Osteoblast (primary cell): ENCODE data around the gene ADK. TPM values are rescaled to one million over a fixed set of nuclear protein-coding genes. Genes with fewer than 3 reads are reported as not detected.

Source experiments
- DNase-seq: peaks from one replicate; pipeline ENCODE4 v3.0.0; 2011; ENCODE audit warnings: low spot score, mixed read lengths; ENCODE audit not compliant: insufficient read length; ENCODE audit errors: missing footprints
- H2AFZ ChIP-seq: 2 replicates; pipeline ENCODE4 v1.6.0; 2011; ENCODE audit warnings: mild to moderate bottlenecking, low read length
- H3K27ac ChIP-seq: 2 replicates; pipeline ENCODE4 v1.5.1; 2011; ENCODE audit warnings: mild to moderate bottlenecking, low read depth, low read length, moderate library complexity
- H3K27me3 ChIP-seq: 2 replicates; pipeline ENCODE4 v1.6.0; 2012; ENCODE audit warnings: mild to moderate bottlenecking, control low read depth, inconsistent platforms, low read length, moderate library complexity; ENCODE audit not compliant: insufficient read depth
- H3K36me3 ChIP-seq: 2 replicates; pipeline ENCODE4 v1.5.1; 2011; ENCODE audit warnings: mild to moderate bottlenecking, low read length, control low read depth, moderate library complexity; ENCODE audit not compliant: insufficient read depth
- H3K4me1 ChIP-seq: 2 replicates; pipeline ENCODE4 v1.5.1; 2011; ENCODE audit warnings: mild to moderate bottlenecking, low read length, control low read depth, moderate library complexity; ENCODE audit not compliant: insufficient read depth
- H3K4me2 ChIP-seq: 2 replicates; pipeline ENCODE4 v1.6.0; 2011; ENCODE audit warnings: mild to moderate bottlenecking, low read length; ENCODE audit not compliant: insufficient read depth
- H3K4me3 ChIP-seq: fragments of 200-600 bp; sonication (generic); 3 replicates; pipeline ENCODE4 v1.5.1; 2012; ENCODE audit warnings: mild to moderate bottlenecking, low read length, inconsistent platforms; ENCODE audit not compliant: insufficient read depth
- H3K79me2 ChIP-seq: 2 replicates; pipeline ENCODE4 v1.6.0; 2012; ENCODE audit warnings: mild to moderate bottlenecking, low read length, control low read depth, inconsistent platforms; ENCODE audit not compliant: insufficient read depth
- H3K9me3 ChIP-seq: 2 replicates; pipeline ENCODE4 v1.5.1; 2011; ENCODE audit warnings: low read depth, low read length, control low read depth
- H4K20me1 ChIP-seq: 2 replicates; pipeline ENCODE4 v1.6.0; 2012; ENCODE audit warnings: mild to moderate bottlenecking, low read length, control low read depth; ENCODE audit not compliant: insufficient read depth
- total RNA-seq: library from RNA; depleted of rRNA; stranded (reverse); fragments of >200 nt; gene quantifications from 2 replicates; pipeline ENCODE4 v1.2.3, GENCODE V29; 2012
- TF ChIP-seq, protein P1 (sequence below): IDR thresholded peaks from 2 replicates; pipeline ENCODE4 v1.5.1; 2011; ENCODE audit warnings: mild to moderate bottlenecking, low read depth, low read length, moderate library complexity; ENCODE audit errors: extremely low read depth

ADK gene
- total RNA-seq, 1 donor = 34.0 TPM

DNA sequence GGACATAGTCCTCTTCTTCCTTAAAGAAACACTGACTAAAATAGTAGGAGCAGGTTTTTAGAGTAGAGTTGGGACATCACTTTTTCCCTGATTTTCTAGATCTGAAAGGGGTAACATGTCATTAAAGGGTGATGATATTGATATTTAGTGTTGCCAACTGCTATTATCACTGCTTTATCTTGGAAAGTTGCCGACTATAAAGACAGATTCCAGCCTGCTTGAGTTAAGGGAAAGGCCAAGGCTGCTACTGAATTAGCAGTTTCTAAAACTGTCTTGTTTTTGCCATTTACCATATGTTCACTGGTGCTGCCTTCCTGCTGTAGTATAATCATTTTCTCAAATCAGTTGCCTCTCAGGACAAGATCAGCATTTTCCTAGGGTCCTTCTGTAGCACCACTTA is 30.1 kb upstream of the ADK start:
- TF ChIP-seq, protein P1, sequence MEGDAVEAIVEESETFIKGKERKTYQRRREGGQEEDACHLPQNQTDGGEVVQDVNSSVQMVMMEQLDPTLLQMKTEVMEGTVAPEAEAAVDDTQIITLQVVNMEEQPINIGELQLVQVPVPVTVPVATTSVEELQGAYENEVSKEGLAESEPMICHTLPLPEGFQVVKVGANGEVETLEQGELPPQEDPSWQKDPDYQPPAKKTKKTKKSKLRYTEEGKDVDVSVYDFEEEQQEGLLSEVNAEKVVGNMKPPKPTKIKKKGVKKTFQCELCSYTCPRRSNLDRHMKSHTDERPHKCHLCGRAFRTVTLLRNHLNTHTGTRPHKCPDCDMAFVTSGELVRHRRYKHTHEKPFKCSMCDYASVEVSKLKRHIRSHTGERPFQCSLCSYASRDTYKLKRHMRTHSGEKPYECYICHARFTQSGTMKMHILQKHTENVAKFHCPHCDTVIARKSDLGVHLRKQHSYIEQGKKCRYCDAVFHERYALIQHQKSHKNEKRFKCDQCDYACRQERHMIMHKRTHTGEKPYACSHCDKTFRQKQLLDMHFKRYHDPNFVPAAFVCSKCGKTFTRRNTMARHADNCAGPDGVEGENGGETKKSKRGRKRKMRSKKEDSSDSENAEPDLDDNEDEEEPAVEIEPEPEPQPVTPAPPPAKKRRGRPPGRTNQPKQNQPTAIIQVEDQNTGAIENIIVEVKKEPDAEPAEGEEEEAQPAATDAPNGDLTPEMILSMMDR = no peak
- H3K27me3 ChIP-seq = no peaks in the 10 kb centered on the region
- DNase-seq = no peak
- peaks cover 5% of the 10 kb centered on the region for H3K79me2 ChIP-seq
- no peak overlapping the region for H3K4me3 ChIP-seq
- peaks cover 8% of the 10 kb centered on the region for H3K4me1 ChIP-seq
- H3K4me2 ChIP-seq = no peak overlapping the region
- H2AFZ ChIP-seq = no peak overlapping the region
- peaks cover 13% of the 10 kb centered on the region for H4K20me1 ChIP-seq
- H3K27ac ChIP-seq = no peak overlapping the region
- H3K9me3 ChIP-seq = no peaks in the 10 kb centered on the region
- peaks cover 85% of the 10 kb centered on the region for H3K36me3 ChIP-seq

DNA sequence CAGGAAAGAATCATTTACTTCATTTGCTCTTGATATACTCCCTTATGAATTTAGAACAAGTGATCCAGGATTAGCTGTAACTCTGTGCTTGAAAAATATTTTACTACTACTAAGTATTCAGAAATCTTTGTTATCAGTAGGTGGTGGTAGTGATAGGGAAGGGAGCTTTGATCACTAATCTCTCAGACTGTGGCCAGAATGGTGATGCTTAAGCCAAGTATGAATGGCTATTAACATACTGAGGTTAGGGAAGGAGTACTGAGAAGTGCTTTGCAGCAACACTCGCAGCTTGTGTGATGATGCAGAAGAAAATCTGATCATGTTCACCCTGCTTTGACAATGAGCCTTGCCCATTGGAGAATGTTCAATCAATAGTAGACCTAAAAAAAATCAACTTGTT is 29.7 kb upstream of the ADK start:
- no peak for DNase-seq
- TF ChIP-seq, protein P1 = no peak
- no peak overlapping the region for H3K27ac ChIP-seq
- peaks cover 8% of the 10 kb centered on the region for H3K4me1 ChIP-seq
- H3K36me3 ChIP-seq = peaks cover 85% of the 10 kb centered on the region
- no peaks in the 10 kb centered on the region for H3K27me3 ChIP-seq
- H3K9me3 ChIP-seq = no peaks in the 10 kb centered on the region
- no peak overlapping the region for H3K4me2 ChIP-seq
- peaks cover 2% of the 10 kb centered on the region for H3K79me2 ChIP-seq
- peaks cover 13% of the 10 kb centered on the region for H4K20me1 ChIP-seq
- no peak overlapping the region for H3K4me3 ChIP-seq
- H2AFZ ChIP-seq = no peak overlapping the region

DNA sequence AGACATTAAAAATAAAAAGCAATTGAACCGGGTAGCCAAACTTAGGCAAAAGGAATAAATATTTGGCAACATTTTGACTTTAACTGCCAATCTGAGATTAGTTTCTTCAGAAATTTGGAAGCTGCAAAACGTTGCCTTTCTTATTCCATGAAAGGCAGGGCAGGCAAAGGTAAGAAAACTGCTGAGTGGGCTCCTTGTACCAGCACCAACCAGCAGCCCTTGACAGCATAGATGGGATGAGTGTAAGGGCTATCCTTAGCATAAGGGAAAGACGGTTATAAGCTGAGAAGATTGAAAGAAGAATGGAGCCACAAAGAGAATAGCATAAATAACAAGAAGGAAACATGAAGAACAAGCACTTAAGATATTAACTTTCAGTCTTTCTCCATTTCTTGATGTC is 29.0 kb upstream of the ADK start:
- no peaks in the 10 kb centered on the region for H3K9me3 ChIP-seq
- no peak overlapping the region for H3K4me3 ChIP-seq
- DNase-seq = no peak
- H3K4me1 ChIP-seq = peaks cover 8% of the 10 kb centered on the region
- peaks cover 80% of the 10 kb centered on the region for H3K36me3 ChIP-seq
- H4K20me1 ChIP-seq = peaks cover 13% of the 10 kb centered on the region
- TF ChIP-seq, protein P1 = no peak
- H2AFZ ChIP-seq = no peak overlapping the region
- peaks cover 2% of the 10 kb centered on the region for H3K79me2 ChIP-seq
- H3K27me3 ChIP-seq = no peaks in the 10 kb centered on the region
- no peak overlapping the region for H3K4me2 ChIP-seq
- no peak overlapping the region for H3K27ac ChIP-seq

DNA sequence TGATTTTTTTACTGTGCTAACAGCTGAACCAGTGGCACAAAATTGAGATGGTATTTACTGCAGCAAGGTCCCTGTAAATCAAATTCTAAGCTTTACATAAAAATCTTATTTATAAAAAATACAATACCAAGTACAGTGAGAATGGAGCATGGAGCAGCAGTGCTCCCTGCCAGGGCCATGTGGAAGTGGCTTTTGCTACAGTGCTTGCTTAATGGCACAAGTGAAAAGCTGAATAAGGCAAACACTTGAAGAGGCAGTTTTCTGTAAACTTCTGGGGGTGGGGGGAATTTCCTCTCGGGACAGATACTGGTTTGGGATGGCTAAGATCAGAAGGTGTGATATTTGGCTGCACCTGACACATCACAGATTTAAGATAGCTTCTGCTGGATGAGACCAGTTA is 27.9 kb upstream of the ADK start:
- peaks cover 2% of the 10 kb centered on the region for H3K79me2 ChIP-seq
- DNase-seq = no peak
- peaks cover 8% of the 10 kb centered on the region for H3K4me1 ChIP-seq
- no peak overlapping the region for H2AFZ ChIP-seq
- H3K27me3 ChIP-seq = no peaks in the 10 kb centered on the region
- H4K20me1 ChIP-seq = peaks cover 11% of the 10 kb centered on the region
- no peak overlapping the region for H3K4me3 ChIP-seq
- no peak overlapping the region for H3K4me2 ChIP-seq
- TF ChIP-seq, protein P1 = no peak
- H3K27ac ChIP-seq = no peak overlapping the region
- H3K36me3 ChIP-seq = peaks cover 75% of the 10 kb centered on the region
- no peaks in the 10 kb centered on the region for H3K9me3 ChIP-seq
